H1 (cell line): ENCODE results near the gene DAPK3. TPM values are rescaled to one million over a fixed set of nuclear protein-coding genes. Genes with fewer than 3 reads are reported as not detected.
A peak's percentile ranks its signal among the peaks of the same experiment; 100 is the strongest.

ENCODE experiments used
- CTCF ChIA-PET: fragments of 300-600 bp; sonication (Branson Sonifier 250); formaldehyde crosslinking; loops from one replicate; lab custom pipeline; 2021; ENCODE audit not compliant: partially characterized antibody; lab: Charles Lee
- POLR2A ChIA-PET: fragments of 300-600 bp; sonication (Branson Sonifier 250); formaldehyde crosslinking; loops from one replicate; lab custom pipeline; 2021; ENCODE audit warnings: inconsistent platforms; ENCODE audit not compliant: partially characterized antibody; lab: Charles Lee
- DNase-seq, 2 experiments: peaks; one replicate each; pipeline versions ENCODE4 v3.0.0 to v3.0.0-alpha.2; 2010 to 2022; ENCODE audit warnings: low spot score in 2 of 2, low read depth in 1 of 2, mixed read lengths in 1 of 2
- FAIRE-seq: peaks from 2 replicates; lab custom pipeline; 2011; peaks lifted over from hg19 to GRCh38; lab: Jason Lieb, UNC
- H2AFZ ChIP-seq: 2 replicates; pipeline ENCODE4 v1.8.1; 2012; ENCODE audit warnings: low read length, inconsistent platforms
- H2AK5ac ChIP-seq: 2 replicates; pipeline ENCODE4 v1.6.1; 2013; ENCODE audit warnings: low read depth, low read length
- H2BK120ac ChIP-seq: replicated peaks from 2 replicates; pipeline ENCODE3; 2013; ENCODE audit warnings: low read depth, low read length, inconsistent platforms
- H2BK12ac ChIP-seq: 2 replicates; pipeline ENCODE4 v1.6.1; 2013; ENCODE audit warnings: low read depth, low read length
- H2BK15ac ChIP-seq: 2 replicates; pipeline ENCODE4 v1.6.1; 2013; ENCODE audit warnings: low read length
- H2BK20ac ChIP-seq: 2 replicates; pipeline ENCODE4 v1.6.1; 2013; ENCODE audit warnings: low read length
- H2BK5ac ChIP-seq: 2 replicates; pipeline ENCODE4 v1.6.1; 2013; ENCODE audit warnings: low read depth, low read length
- H3K14ac ChIP-seq: 2 replicates; pipeline ENCODE4 v1.6.1; 2013; ENCODE audit warnings: inconsistent platforms; ENCODE audit not compliant: insufficient read length
- H3K18ac ChIP-seq: 2 replicates; pipeline ENCODE4 v1.6.1; 2013; ENCODE audit warnings: low read length; ENCODE audit errors: extremely low read depth
- H3K23ac ChIP-seq: 2 replicates; pipeline ENCODE4 v1.6.1; 2013; ENCODE audit warnings: inconsistent platforms; ENCODE audit not compliant: insufficient read length
- H3K23me2 ChIP-seq: 2 replicates; pipeline ENCODE4 v1.6.1; 2013; ENCODE audit warnings: low read depth, low read length
- H3K27ac ChIP-seq: 2 replicates; pipeline ENCODE4 v1.6.1; 2011; ENCODE audit warnings: low read depth, low read length, inconsistent platforms
- H3K27me3 ChIP-seq, 4 experiments: replicated peaks in 1 of 4; 1 replicate in 1 of 4; 2 replicates in 3 of 4; pipeline versions ENCODE4 v1.6.1 to v1.8.1; 2011 to 2013; ENCODE audit warnings: low read length in 3 of 4, mild to moderate bottlenecking in 3 of 4, inconsistent platforms in 2 of 4, mixed read lengths in 2 of 4, moderate library complexity in 1 of 4; ENCODE audit not compliant: control insufficient read depth in 3 of 4, insufficient read depth in 3 of 4; ENCODE audit errors: extremely low read depth in 1 of 4
- H3K36me3 ChIP-seq, 4 experiments: 2 replicates each; pipeline versions ENCODE4 v1.6.1 to v1.8.1; 2011 to 2013; ENCODE audit warnings: mild to moderate bottlenecking in 4 of 4, low read length in 3 of 4, moderate library complexity in 2 of 4, control low read depth in 1 of 4, inconsistent platforms in 1 of 4; ENCODE audit not compliant: insufficient read depth in 4 of 4, control insufficient read depth in 2 of 4
- H3K4ac ChIP-seq: replicated peaks from 2 replicates; pipeline ENCODE3; 2013; ENCODE audit warnings: low read length, low read depth, mixed read lengths, inconsistent platforms; ENCODE audit not compliant: insufficient read length
- H3K4me1 ChIP-seq, 4 experiments: replicated peaks in 1 of 4; 1 replicate in 1 of 4; 2 replicates in 3 of 4; pipeline versions ENCODE4 v1.6.1 to v1.8.1; 2011 to 2013; ENCODE audit warnings: low read length in 3 of 4, inconsistent platforms in 2 of 4, mixed read lengths in 1 of 4; ENCODE audit not compliant: insufficient read depth in 4 of 4, control insufficient read depth in 3 of 4
- H3K4me2 ChIP-seq, 2 experiments: 2 replicates each; pipeline versions ENCODE4 v1.6.1 to v1.8.1; 2011 to 2013; ENCODE audit warnings: low read depth in 2 of 2, low read length in 2 of 2, control low read depth in 1 of 2, inconsistent platforms in 1 of 2, mild to moderate bottlenecking in 1 of 2; ENCODE audit not compliant: insufficient read depth in 1 of 2
- H3K4me3 ChIP-seq, 4 experiments: fragments of 200-600, 300-600 bp in 1 of 4; sonication (generic), shearing (Covaris generic), sonication (Bioruptor Twin) in 1 of 4; 2 replicates each; pipeline versions ENCODE4 v1.5.1 to v1.8.1; 2011 to 2016; ENCODE audit warnings: low read length in 4 of 4, low read depth in 3 of 4, control low read depth in 2 of 4, inconsistent platforms in 2 of 4, mild to moderate bottlenecking in 2 of 4, mixed read lengths in 1 of 4, moderate library complexity in 1 of 4; ENCODE audit not compliant: insufficient read depth in 2 of 4; ENCODE audit errors: extremely low read depth in 1 of 4
- H3K56ac ChIP-seq: replicated peaks from 2 replicates; pipeline ENCODE3; 2013; ENCODE audit warnings: low read depth, mild to moderate bottlenecking, mixed read lengths, low read length, inconsistent platforms; ENCODE audit not compliant: insufficient read length
- H3K79me1 ChIP-seq: 2 replicates; pipeline ENCODE4 v1.6.1; 2013; ENCODE audit warnings: low read depth, low read length, control low read depth
- H3K79me2 ChIP-seq, 2 experiments: 2 replicates each; pipeline versions ENCODE4 v1.6.1 to v1.8.1; 2012 to 2013; ENCODE audit warnings: low read length in 2 of 2, mild to moderate bottlenecking in 2 of 2, inconsistent platforms in 1 of 2; ENCODE audit not compliant: insufficient read depth in 2 of 2, control insufficient read depth in 1 of 2
- H3K9ac ChIP-seq, 4 experiments: replicated peaks in 1 of 4; 1 replicate in 1 of 4; 2 replicates in 3 of 4; pipeline versions ENCODE4 v1.6.1 to v1.8.1; 2011 to 2013; ENCODE audit warnings: low read depth in 3 of 4, low read length in 3 of 4, control low read depth in 2 of 4, mild to moderate bottlenecking in 2 of 4, moderate library complexity in 2 of 4, inconsistent platforms in 1 of 4; ENCODE audit errors: extremely low read depth in 1 of 4
- H3K9me3 ChIP-seq, 2 experiments: 2 replicates each; pipeline versions ENCODE4 v1.6.1 to v1.8.1; 2012 to 2013; ENCODE audit warnings: mild to moderate bottlenecking in 2 of 2, moderate library complexity in 2 of 2, control low read depth in 1 of 2, inconsistent platforms in 1 of 2, low read depth in 1 of 2, low read length in 1 of 2, mixed read lengths in 1 of 2; ENCODE audit not compliant: insufficient read depth in 2 of 2
- H4K20me1 ChIP-seq, 2 experiments: replicated peaks in 1 of 2; 2 replicates each; pipeline versions ENCODE3 to v1.8.1; 2011 to 2013; ENCODE audit warnings: inconsistent platforms in 2 of 2, low read length in 2 of 2, mild to moderate bottlenecking in 1 of 2; ENCODE audit not compliant: insufficient read depth in 2 of 2, control insufficient read depth in 1 of 2
- H4K5ac ChIP-seq: 2 replicates; pipeline ENCODE4 v1.6.1; 2013; ENCODE audit warnings: low read length, low read depth, mixed read lengths, inconsistent platforms; ENCODE audit not compliant: insufficient read length
- H4K8ac ChIP-seq: 2 replicates; pipeline ENCODE4 v1.8.0; 2013; ENCODE audit warnings: mild to moderate bottlenecking, moderate library complexity, low read length, inconsistent platforms; ENCODE audit not compliant: insufficient read depth; ENCODE audit errors: extremely low read depth
- H4K91ac ChIP-seq: replicated peaks from 2 replicates; pipeline ENCODE3; 2013; ENCODE audit warnings: low read length, mixed read lengths, inconsistent platforms; ENCODE audit not compliant: insufficient read length
- EGR1 ChIP-seq: IDR thresholded peaks from 2 replicates; pipeline ENCODE4 v1.6.1; 2011; ENCODE audit warnings: low read depth, low read length, borderline replicate concordance
- FOSL1 ChIP-seq: IDR thresholded peaks from 2 replicates; pipeline ENCODE4 v1.6.1; 2011; ENCODE audit warnings: mild to moderate bottlenecking, low read depth, low read length, moderate library complexity; ENCODE audit not compliant: insufficient read depth
- PHF8 ChIP-seq: fragments of 200-600 bp; sonication (generic); conservative IDR thresholded peaks from 2 replicates; pipeline ENCODE4 v1.7.1; 2012; ENCODE audit warnings: low read depth, mild to moderate bottlenecking, inconsistent platforms, low read length, moderate library complexity
- POLR2AphosphoS5 ChIP-seq: IDR thresholded peaks from 2 replicates; pipeline ENCODE4 v1.6.1; 2011; ENCODE audit warnings: low read depth, low read length
- RAD21 ChIP-seq, 2 experiments: IDR thresholded peaks in 1 of 2; conservative IDR thresholded peaks in 1 of 2; 2 replicates each; pipeline ENCODE4 v1.6.1; 2011; ENCODE audit warnings: low read depth in 2 of 2, low read length in 2 of 2, improper control_type of control experiment in 1 of 2, inconsistent platforms in 1 of 2, mild to moderate bottlenecking in 1 of 2, moderate library complexity in 1 of 2
- SAP30 ChIP-seq: fragments of 300-600 bp; sonication (generic); IDR thresholded peaks from 2 replicates; pipeline ENCODE4 v1.7.1; 2012; ENCODE audit warnings: low read length, moderate library complexity, mild to moderate bottlenecking, inconsistent platforms; ENCODE audit not compliant: insufficient read depth, insufficient replicate concordance
- SP1 ChIP-seq: IDR thresholded peaks from 2 replicates; pipeline ENCODE4 v1.6.1; 2011; ENCODE audit warnings: low read depth, low read length
- SP2 ChIP-seq: IDR thresholded peaks from 2 replicates; pipeline ENCODE4 v1.6.1; 2012; ENCODE audit warnings: mild to moderate bottlenecking, low read length, inconsistent platforms
- TAF7 ChIP-seq: optimal IDR thresholded peaks from 2 replicates; pipeline ENCODE3; 2011; ENCODE audit warnings: low read depth, mild to moderate bottlenecking, inconsistent platforms, low read length, moderate library complexity, borderline replicate concordance
- WGBS, 2 experiments: shearing (Covaris generic) in 1 of 2; methylation state at CpG; one replicate each; pipeline versions ENCODE4 v1.1.6 to v1.1.7; 2013 to 2015; ENCODE audit warnings: low lambda C conversion rate in 2 of 2, mixed read lengths in 2 of 2, inconsistent platforms in 1 of 2, low coverage in 1 of 2, missing lambda C conversion rate in 1 of 2; ENCODE audit not compliant: insufficient replicate concordance in 2 of 2, insufficient coverage in 1 of 2, insufficient read length in 1 of 2; ENCODE audit errors: extremely low coverage in 1 of 2, missing lambda C conversion rate in 1 of 2; 5-methylcytosine and 5-hydroxymethylcytosine counted together
- polyA plus RNA-seq, 7 experiments: library from polyadenylated mRNA; depleted of rRNA in 3 of 7; stranded (reverse) in 5 of 7; unstranded in 2 of 7; fragments of >200 nt in 5 of 7; fragments of 200-250 nt in 2 of 7; gene quantifications; 1 replicate in 5 of 7; 2 replicates in 1 of 7; 4 replicates in 1 of 7; pipeline versions ENCODE4 v1.2.1 to v1.2.3, GENCODE V29; 2011 to 2013; ENCODE audit warnings: missing spikeins in 2 of 7, mixed read lengths in 2 of 7
- total RNA-seq: library from RNA; stranded (reverse); fragmentation: NEBNext Ultra II Directional; extraction: Animal tissue kit (Norgen Biotek cat#: 25700); gene quantifications from 2 replicates; pipeline ENCODE4 v1.2.1, GENCODE V29; 2021

The DAPK3 gene
- total and polyA plus RNA-seq, 2 of the 8 experiments (the other 6 are each of a cell fraction or from before 2014, with no cell fraction given): 53.2 to 78.1 TPM

- H2BK5ac ChIP-seq: no peak overlapping the region
- H3K79me2 ChIP-seq: no peaks in the 10 kb centered on the region
- TF ChIP-seq POLR2AphosphoS5 (no peak), PHF8 (no peak), FOSL1 (no peak), SP1 (no peak), EGR1 (no peak), TAF7 (no peak), SP2 (no peak), SAP30 (no peak), RAD21 (IDR thresholded peaks at IDR 0.05 in 1 of 2, conservative IDR thresholded peaks at IDR 0.05 in 1 of 2; ENCODE audit: low read depth in 2 of 2, low read length in 2 of 2) (no peak)
- no peak overlapping the region for H2BK12ac ChIP-seq
- H3K9me3 ChIP-seq: peaks cover 0 to 4% of the 10 kb centered on the region in 2 experiments; a peak in 1 of 4 replicates
- no peak overlapping the region for H4K8ac ChIP-seq
- FAIRE-seq: no peak
- ChIA-PET CTCF (no interaction called here), POLR2A (no interaction called here)
- H3K27ac ChIP-seq: no peak overlapping the region
- DNase-seq: no peak
- H3K27me3 ChIP-seq: no peaks in the 10 kb centered on the region
- peaks cover 10% of the 10 kb centered on the region; the same call in 1 of the 2 replicates for H3K23me2 ChIP-seq
- no peak overlapping the region for H2BK20ac ChIP-seq
- peaks cover 10 to 31% (median 20%) of the 10 kb centered on the region in 4 experiments; a peak in 6 of 8 replicates for H3K36me3 ChIP-seq
- WGBS, 2 experiments: 91% methylated on average over 1 of the region's 1 CpG; no CpG with 5 or more reads in 1 of the 2 experiments
- no peak overlapping the region for H2AK5ac ChIP-seq
- peak overlapping the region; percentile 30 for H3K56ac ChIP-seq
- no peak overlapping the region for H4K5ac ChIP-seq
- no peak overlapping the region for H2BK15ac ChIP-seq
- no peak overlapping the region for H4K91ac ChIP-seq
- no peaks in the 10 kb centered on the region for H3K4me1 ChIP-seq
- no peak overlapping the region for H3K14ac ChIP-seq
- no peak overlapping the region for H3K4me3 ChIP-seq
- no peak overlapping the region for H2BK120ac ChIP-seq
- H3K9ac ChIP-seq: no peak overlapping the region
- H3K4ac ChIP-seq: no peak overlapping the region
- no peak overlapping the region for H3K18ac ChIP-seq
- H3K79me1 ChIP-seq: no peaks in the 10 kb centered on the region
- H3K4me2 ChIP-seq: no peak overlapping the region
- H2AFZ ChIP-seq: no peak overlapping the region
- no peak overlapping the region for H3K23ac ChIP-seq
- H4K20me1 ChIP-seq: peaks cover 0 to 8% of the 10 kb centered on the region in 2 experiments
Measured at GRCh38 chr19:3923912-3924311, 47.0 kb downstream of the DAPK3 start.
